GM19395 (cell line): ENCODE data around the gene PRKRIP1.
A peak's percentile ranks its signal among the peaks of the same experiment; 100 is the strongest.
"Not testable (repeated sequence)": the region's sequence is repeated elsewhere in the genome, so short reads cannot be mapped to it uniquely, and the experiment has no call there.

Experiments
- ATAC-seq: cut with Tn5 transposase; IDR thresholded peaks from one replicate; pipeline ENCODE4 v1.9.1; 2021; ENCODE audit warnings: mild to moderate bottlenecking, moderate library complexity; ENCODE audit not compliant: unreplicated experiment

PRKRIP1 gene

DNA sequence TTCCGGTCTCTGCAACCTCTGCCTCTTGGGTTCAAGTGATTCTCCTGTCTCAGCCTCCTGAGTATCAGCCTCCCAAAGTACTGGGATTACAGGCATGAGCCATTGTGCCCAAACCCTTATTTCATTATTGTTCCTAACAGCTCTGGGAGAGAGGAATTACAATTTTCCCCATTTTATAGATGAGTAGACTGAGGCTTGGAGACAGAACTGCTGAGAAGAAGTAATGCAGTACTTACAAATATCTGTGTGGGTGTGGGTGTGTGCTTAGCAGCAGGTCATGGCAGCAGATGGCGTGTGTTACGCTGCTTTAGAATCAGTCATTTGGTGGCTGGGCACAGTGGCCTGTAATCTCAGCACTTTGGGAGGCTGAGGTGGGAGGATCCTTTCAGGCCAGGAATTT is 7.4 kb downstream of the PRKRIP1 start:
- no peak for ATAC-seq

DNA sequence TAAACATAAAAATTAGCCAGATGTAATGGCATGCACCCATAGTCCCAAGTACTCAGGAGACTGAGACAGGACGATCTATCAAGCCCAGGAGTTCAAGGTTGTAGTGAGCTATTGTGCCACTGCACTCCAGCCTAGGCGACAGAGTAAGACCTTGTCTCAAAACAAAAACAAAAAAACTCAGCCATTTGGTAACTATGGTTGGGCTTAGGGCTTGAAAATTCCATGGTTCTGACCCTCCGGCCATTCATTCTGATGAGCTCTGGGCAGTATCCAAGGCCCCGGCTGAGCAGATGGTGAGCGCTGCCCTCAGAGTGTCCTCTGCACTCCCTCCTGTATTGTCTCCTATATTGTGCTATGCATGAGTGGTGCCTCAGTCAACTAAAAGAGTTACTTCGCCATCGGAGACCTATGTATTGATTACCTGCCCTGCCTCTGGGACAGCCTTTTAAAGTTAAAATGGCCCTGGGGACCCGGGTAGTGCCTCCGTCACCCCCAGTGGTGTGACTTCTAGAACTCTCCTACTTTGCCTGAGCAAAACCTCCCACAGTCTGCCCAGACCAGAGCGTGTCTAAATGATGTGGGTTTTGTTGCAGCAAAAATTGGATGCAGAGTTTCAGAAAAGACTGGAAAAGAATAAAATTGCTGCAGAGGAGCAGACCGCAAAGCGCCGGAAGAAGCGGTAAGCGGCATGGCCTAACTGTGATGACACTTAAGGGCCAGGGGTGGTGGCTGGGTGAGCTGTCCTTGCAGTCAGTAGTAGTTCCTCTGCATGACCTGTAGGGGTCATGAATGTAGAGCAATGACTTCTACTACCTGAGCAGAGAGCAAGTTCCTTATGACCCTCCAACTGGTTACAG is 8.1 kb downstream of the PRKRIP1 start:
- peak; percentile 75 for ATAC-seq

DNA sequence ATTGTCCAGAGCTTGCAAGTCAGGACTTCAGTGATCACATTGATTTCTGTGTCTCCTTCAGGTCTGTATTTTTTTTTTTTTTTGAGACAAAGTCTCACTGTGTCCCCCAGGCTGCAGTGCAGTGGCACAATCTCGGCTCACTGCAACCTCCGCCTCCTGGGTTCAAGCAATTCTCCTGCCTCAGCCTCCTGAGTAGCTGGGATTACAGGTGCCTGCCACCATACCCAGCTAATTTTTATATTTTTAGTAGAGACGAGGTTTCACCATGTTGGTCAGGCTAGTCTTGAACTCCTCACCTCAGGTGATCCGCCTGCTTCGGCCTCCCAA is 8.7 kb downstream of the PRKRIP1 start:
- ATAC-seq: not testable (repeated sequence)

GRCh38 chr7:102407910-102408309 is 11.7 kb downstream of the PRKRIP1 start:
- ATAC-seq: peak; percentile 20

- peak; percentile 77 for ATAC-seq
Observed at GRCh38 chr7:102408530-102408929, 12.4 kb downstream of the PRKRIP1 start.

- no peak for ATAC-seq
Observed at GRCh38 chr7:102409340-102409739, 13.2 kb downstream of the PRKRIP1 start.

GRCh38 chr7:102410123-102410522 is 14.0 kb downstream of the PRKRIP1 start:
- no peak for ATAC-seq

DNA sequence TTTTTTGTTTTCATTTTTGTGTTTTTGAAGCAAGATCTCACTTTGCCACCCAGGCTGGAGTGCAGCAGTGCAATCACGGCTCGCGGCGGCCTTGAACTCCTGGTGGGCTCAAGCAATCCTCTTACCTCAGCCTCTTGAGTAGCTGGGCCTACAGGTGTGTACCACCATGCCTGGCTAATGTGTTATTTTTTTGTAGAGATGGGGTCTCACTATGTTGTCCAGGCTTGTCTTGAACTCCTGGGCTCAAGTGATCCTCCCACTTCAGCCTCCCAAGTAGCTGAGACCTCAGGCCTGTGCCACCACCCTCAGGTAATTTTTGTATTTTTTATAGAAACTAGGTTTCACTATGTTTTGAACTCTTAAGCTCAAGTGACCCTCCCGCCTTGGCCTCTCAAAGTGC is 14.8 kb downstream of the PRKRIP1 start:
- ATAC-seq: no peak

- ATAC-seq: no peak
Observed at GRCh38 chr7:102412548-102412947, 16.4 kb downstream of the PRKRIP1 start.

DNA sequence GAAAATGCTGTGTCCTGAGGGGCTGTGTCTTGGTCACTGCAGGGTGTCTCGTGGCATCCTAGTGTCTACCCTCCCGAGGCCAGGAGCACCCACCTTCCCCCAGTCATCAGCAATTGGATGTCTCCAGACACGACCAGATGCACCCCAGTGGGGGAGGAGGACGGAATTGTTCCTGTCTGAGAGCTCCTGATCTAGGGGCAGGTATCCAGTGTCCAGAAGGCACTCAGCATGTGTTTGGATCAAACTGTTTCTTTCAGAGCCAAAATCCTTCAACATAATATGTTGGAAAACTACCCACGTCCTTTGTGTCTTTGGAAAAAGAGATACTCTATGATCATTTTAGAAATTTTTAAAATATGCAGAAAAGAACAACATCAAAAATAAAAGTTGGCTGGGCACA is 16.9 kb downstream of the PRKRIP1 start:
- no peak for ATAC-seq

- ATAC-seq: no peak
Observed at GRCh38 chr7:102413611-102414010, 17.4 kb downstream of the PRKRIP1 start.

GRCh38 chr7:102415685-102416225 is 19.6 kb downstream of the PRKRIP1 start:
- ATAC-seq: peak; percentile 49

DNA sequence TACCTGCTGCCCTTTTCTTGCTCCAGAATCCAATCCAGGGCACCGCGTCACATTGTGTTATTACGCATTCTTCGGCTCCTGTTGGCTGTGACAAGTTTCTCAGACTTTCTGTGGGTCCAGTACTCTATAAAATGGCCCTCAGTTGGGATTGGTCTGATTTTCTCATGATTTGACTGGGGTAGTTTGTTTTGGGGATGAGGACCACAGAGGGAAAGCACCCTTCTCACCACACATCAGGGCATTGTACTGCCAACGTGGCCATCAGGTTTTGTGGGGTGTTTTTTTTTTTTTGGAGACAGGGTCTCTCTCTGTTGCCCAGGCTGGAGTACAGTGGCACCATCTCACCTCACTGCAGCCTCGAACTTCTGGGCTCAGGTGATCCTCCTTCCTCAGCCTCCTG is 20.2 kb downstream of the PRKRIP1 start:
- ATAC-seq: no peak

GRCh38 chr7:102417105-102417504 is 20.9 kb downstream of the PRKRIP1 start:
- no peak for ATAC-seq

GRCh38 chr7:102418592-102418991 is 22.4 kb downstream of the PRKRIP1 start:
- ATAC-seq: no peak

DNA sequence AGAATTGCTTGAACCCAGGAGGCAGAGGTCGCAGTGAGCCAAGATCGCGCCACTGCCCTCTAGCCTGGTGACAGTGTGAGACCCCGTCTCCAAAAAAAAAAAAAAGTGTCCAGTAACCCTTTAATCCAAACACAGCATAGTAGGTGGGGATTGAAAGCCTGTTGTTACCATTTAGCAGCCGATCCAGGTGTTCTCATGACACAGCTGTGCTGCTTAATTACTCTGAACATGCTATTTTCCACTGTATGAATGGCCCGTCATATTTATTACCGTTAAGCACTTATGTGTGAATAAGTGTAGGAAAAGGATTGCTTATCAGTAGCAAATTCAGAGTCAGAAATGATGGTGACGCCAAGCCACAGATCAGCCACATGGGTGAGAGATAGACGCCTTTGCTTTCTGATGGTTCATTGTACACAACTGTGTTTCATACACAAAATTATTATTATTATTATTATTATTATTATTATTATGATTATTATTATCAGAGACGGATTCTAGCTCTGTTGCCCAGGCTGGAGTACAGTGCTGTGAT is 25.6 kb downstream of the PRKRIP1 start:
- no peak for ATAC-seq

GRCh38 chr7:102424129-102424551 is 28.0 kb downstream of the PRKRIP1 start:
- ATAC-seq: no peak

DNA sequence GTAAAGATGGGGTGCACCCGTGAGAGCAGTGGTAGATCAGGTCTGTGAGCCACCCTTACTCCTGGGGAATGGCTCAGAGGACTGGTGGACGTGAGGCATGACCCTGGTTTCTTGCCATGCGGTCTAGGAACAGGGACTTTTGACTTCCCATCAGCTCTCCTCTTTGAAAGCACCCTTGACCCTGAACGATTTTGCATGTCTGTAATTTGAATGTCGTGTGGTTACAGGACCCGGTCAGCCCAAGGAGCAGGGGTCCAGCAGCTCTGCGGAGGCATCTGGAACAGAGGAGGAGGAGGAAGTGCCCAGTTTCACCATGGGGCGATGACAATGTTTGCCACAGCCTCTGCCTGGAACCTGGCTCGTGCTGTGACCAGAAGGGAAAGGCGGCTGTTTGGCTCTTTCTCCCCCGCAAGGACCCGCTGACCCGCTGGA is 28.6 kb downstream of the PRKRIP1 start:
- ATAC-seq: no peak

DNA sequence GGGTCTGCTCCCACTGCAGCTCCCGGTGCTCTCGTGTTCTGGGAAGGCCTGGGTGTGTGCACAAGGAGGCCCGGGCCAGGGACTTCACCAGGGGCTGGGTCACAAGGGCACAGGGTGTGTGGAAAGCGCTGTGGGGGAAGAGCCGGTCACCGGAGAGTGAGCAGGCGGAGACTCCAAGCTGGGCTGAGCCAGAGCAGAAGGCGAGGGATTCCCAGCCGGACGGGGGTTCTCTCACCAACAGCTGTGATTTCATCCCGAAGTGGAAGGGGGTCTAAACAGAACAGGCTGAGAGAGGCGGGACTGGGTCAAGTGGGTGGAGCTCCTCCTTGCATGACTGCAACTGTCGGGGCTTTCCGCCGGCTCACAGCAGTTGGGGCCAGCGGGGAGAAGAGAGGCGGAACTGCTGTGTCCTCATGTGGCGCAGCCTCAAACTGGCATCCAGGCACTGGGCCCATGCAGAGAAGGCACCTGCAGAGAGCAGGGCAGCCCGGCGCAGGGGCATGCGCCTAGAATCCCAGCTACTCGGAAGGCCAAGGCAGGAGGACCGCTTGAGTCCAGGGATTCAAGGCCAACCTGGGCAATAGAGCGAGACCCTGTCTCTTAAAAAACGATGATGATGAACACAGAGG is 29.6 kb downstream of the PRKRIP1 start:
- peak; percentile 67 for ATAC-seq

GRCh38 chr7:102426268-102427018 is 30.3 kb downstream of the PRKRIP1 start:
- peak; percentile 67 for ATAC-seq

DNA sequence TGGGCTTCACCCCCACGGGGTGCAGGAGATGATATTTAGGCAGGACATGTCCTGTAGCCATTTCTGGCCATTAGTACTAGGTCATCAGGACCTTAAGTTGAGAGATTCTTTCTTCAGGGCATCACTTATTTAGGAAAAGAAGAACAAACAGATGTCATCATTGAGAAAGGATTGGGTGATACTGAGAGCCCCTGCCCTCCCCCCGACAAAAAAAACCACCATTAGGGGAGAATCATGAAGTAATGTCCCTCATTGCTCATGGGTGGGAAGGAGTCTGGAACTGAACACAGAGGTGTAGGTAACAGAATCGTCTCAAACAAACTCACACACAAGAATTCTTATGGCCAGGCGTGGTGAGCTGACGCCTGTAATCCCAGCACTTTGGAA is 30.8 kb downstream of the PRKRIP1 start:
- no peak for ATAC-seq
